Common myeloid progenitor, CD34-positive (primary cell): Measurements from ENCODE around the gene TRABD2B.

ENCODE experiments used
- CTCF ChIA-PET: fragments of 350-600 bp; sonication (Branson Sonifier 250); formaldehyde crosslinking; loops from one replicate; lab custom pipeline; 2021; ENCODE audit warnings: antibody characterized with exemption; lab: Charles Lee
- POLR2A ChIA-PET: fragments of 350-600 bp; sonication (Branson Sonifier 250); formaldehyde crosslinking; loops from one replicate; lab custom pipeline; 2021; ENCODE audit warnings: antibody characterized with exemption; lab: Charles Lee
- DNase-seq, 3 donors: peaks; one replicate each; pipeline versions ENCODE4 v3.0.0 to v3.0.0-alpha.2; 2013
- H3K27ac ChIP-seq, 2 experiments: 1 replicate in 1 of 2; 2 replicates in 1 of 2; pipeline ENCODE4 v1.7.0; 2013; ENCODE audit warnings: inconsistent platforms in 2 of 2, low read length in 2 of 2, mild to moderate bottlenecking in 2 of 2, low read depth in 1 of 2, moderate library complexity in 1 of 2; ENCODE audit not compliant: severe bottlenecking in 2 of 2, insufficient read depth in 1 of 2, poor library complexity in 1 of 2
- H3K27me3 ChIP-seq, 5 experiments: replicated peaks in 2 of 5; 1 replicate in 3 of 5; 2 replicates in 2 of 5; pipeline versions ENCODE4 v1.6.1 to v1.7.0; 2013; ENCODE audit warnings: low read length in 4 of 5, mild to moderate bottlenecking in 2 of 5, moderate library complexity in 2 of 5, inconsistent platforms in 1 of 5; ENCODE audit not compliant: insufficient read depth in 5 of 5, control insufficient read depth in 4 of 5
- H3K36me3 ChIP-seq, 4 experiments: 1 replicate in 2 of 4; 2 replicates in 2 of 4; pipeline versions ENCODE4 v1.6.1 to v1.7.0; 2013; ENCODE audit warnings: low read length in 3 of 4, control low read depth in 1 of 4, mild to moderate bottlenecking in 1 of 4; ENCODE audit not compliant: control insufficient read depth in 4 of 4, insufficient read depth in 4 of 4
- H3K4me1 ChIP-seq, 4 experiments: 1 replicate in 3 of 4; 2 replicates in 1 of 4; pipeline versions ENCODE4 v1.6.1 to v1.7.1; 2013; ENCODE audit warnings: low read length in 3 of 4, mild to moderate bottlenecking in 3 of 4, control low read depth in 1 of 4, inconsistent platforms in 1 of 4, moderate library complexity in 1 of 4; ENCODE audit not compliant: control insufficient read depth in 4 of 4, insufficient read depth in 4 of 4; ENCODE audit errors: control extremely low read depth in 1 of 4
- H3K4me3 ChIP-seq, 7 experiments: 1 replicate in 4 of 7; 2 replicates in 3 of 7; pipeline versions ENCODE4 v1.5.1 to v1.7.0; 2013; ENCODE audit warnings: mild to moderate bottlenecking in 7 of 7, low read length in 6 of 7, moderate library complexity in 6 of 7, inconsistent platforms in 2 of 7, low read depth in 2 of 7, control low read depth in 1 of 7; ENCODE audit not compliant: insufficient read depth in 4 of 7, control insufficient read depth in 1 of 7; ENCODE audit errors: extremely low read depth in 1 of 7
- H3K9me3 ChIP-seq, 5 experiments: 1 replicate in 4 of 5; 2 replicates in 1 of 5; pipeline versions ENCODE4 v1.6.1 to v1.7.1; 2013; ENCODE audit warnings: low read length in 4 of 5, mild to moderate bottlenecking in 2 of 5, inconsistent platforms in 1 of 5, low read depth in 1 of 5, moderate library complexity in 1 of 5; ENCODE audit not compliant: control insufficient read depth in 4 of 5, insufficient read depth in 2 of 5; ENCODE audit errors: control extremely low read depth in 1 of 5
- WGBS: methylation state at CpG from one replicate; pipeline ENCODE4 v1.1.5; 2013; ENCODE audit not compliant: insufficient coverage; 5-methylcytosine and 5-hydroxymethylcytosine counted together

TRABD2B gene

DNA sequence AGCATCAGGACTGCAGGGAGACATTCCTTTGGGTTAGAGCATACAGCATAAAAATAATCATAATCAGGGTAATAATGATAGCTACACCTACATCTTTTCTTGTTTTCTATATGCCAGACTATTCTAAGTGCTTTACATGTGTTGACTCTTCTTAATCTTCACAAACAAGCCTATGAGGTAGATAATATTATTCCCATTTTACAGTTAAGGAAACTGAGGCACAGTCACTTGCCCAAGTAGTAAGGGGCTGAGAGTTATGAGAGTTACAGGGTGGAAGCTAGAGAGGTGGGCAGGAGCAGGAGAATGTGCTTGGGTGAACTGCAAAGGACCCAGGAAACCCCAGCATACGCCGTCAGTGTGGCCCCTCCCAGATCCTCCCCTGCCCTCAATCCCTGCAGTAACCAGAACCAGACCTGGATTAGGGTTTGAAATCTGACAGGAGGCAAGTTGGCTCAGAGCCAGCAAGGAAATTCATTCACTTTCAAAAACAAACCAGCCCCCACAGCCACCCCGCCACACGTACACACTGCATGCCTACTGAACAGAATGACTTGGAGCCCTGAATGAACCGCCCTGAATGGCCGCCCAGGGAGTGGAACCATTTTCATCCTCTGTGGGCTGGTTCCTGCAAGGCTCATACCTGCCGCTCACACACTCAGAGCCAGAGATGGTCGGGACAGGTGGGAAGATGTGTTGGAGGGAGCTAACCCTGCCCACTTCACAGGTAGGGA lies 126.1 kb downstream of the TRABD2B start:
- WGBS, result 93% methylated on average over 8 of the region's 8 CpGs
- no peak for DNase-seq
- Histone ChIP-seq H3K27me3 (peaks cover 0 to 5% (median 0%) of the 10 kb centered on the region in 5 experiments), H3K36me3 (no peaks in the 10 kb centered on the region), H3K4me3 (no peak overlapping the region), H3K4me1 (no peaks in the 10 kb centered on the region), H3K27ac (no peak overlapping the region), H3K9me3 (no peaks in the 10 kb centered on the region)
- ChIA-PET CTCF (no interaction called here), POLR2A (no interaction called here)

DNA sequence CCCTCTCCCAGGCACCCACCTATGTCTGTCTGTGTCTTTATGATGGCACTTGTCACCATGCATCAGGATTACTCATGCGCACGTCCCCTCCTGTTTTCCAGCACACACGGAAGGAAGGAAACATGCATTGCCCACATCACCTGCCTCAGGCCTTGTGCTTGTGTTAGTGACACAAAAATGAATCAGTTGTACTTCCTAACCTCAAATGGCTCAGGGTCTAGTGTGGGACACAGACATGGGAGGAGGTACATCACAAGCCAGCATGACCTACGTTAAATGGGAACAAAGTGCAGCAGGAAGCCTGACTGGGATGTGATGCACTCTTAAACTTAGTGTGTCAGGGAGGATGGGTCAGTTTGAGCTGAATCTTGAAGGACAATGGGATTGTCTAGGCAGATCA lies 126.7 kb downstream of the TRABD2B start:
- Histone ChIP-seq H3K9me3 (no peaks in the 10 kb centered on the region), H3K27me3 (peaks cover 0 to 5% (median 0%) of the 10 kb centered on the region in 5 experiments), H3K4me3 (no peak overlapping the region), H3K4me1 (no peaks in the 10 kb centered on the region), H3K27ac (no peak overlapping the region), H3K36me3 (no peaks in the 10 kb centered on the region)
- 96% methylated on average over 4 of the region's 4 CpGs for WGBS
- CTCF ChIA-PET, result no interaction called here
- POLR2A ChIA-PET, result no interaction called here
- DNase-seq, result no peak

DNA sequence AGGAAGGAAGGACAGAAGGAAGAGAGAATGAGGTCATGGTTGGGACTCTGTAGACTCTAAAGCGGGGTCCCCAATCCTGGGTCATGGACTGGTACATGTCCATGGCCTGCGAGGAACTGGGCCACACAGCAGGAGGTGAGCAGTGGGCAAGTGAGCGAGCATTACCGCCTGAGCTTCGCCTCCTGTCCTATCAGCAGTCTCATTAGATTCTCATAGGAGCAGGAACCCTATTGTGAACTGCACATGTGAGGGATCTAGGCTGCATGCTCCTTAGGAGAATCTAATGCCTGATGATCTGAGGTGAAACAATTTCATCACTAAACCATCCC lies 128.9 kb downstream of the TRABD2B start:
- ChIA-PET CTCF (interaction anchor here (1.3 kb wide), 1 partner anchor 14 kb away, joined by 3 read pairs; no protein-coding TSS in a partner anchor), POLR2A (no interaction called here)
- Histone ChIP-seq H3K9me3 (no peaks in the 10 kb centered on the region), H3K27ac (no peak overlapping the region), H3K4me1 (no peaks in the 10 kb centered on the region), H3K36me3 (no peaks in the 10 kb centered on the region), H3K4me3 (no peak overlapping the region), H3K27me3 (peaks cover 0 to 8% (median 0%) of the 10 kb centered on the region in 5 experiments)
- DNase-seq, result no peak
- 94% methylated on average over 2 of the region's 5 CpGs for WGBS

DNA sequence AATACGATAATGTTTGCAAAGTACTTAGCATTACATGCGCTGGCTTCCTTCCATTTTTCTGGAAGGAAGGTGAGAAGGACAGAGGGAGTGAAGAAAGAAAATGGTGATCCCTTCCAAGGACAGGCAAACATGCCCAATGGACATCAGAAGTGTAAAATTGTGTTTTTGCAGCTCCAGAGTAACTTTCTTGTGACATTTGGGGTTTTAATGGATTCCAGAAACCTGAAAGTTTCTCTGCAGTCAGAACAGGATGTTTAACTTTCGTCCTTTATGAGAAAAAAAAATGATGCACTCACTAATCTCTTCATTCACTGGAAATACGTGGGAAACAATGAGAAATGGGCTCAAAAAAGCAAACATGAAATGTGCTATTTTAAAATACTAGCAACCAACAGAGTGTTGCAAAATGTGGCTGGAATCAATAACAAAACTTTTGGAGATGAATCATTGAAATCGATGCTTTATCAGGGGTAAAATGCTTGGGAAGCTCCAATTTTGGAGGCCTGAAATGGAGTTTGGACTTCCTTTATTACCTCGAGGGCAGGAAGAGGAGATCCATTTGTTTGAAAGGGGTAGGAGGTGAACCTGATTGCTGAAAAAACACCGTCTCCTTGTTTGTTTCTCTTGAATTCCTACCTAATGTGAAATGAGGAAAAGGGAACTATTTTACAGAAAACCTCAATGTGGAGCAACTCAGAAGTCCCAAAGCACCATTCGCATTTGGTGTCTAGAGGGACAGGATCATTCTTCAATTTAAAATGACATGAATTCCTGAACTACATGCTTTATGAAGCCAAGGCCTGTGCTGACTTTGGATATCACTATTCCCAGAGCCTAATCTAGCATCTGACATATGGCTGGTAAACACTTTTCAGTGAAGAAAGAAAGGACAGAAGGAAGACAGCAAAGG lies 129.5 kb downstream of the TRABD2B start:
- Histone ChIP-seq H3K4me1 (no peaks in the 10 kb centered on the region), H3K9me3 (no peaks in the 10 kb centered on the region), H3K27ac (no peak overlapping the region), H3K4me3 (no peak overlapping the region), H3K36me3 (no peaks in the 10 kb centered on the region), H3K27me3 (peaks cover 0 to 8% (median 0%) of the 10 kb centered on the region in 5 experiments)
- ChIA-PET POLR2A (no interaction called here), CTCF (interaction anchor here (1.3 kb wide), 1 partner anchor 13 kb away, joined by 3 read pairs; no protein-coding TSS in a partner anchor)
- WGBS, result 94% methylated on average over 7 of the region's 8 CpGs
- no peak for DNase-seq

DNA sequence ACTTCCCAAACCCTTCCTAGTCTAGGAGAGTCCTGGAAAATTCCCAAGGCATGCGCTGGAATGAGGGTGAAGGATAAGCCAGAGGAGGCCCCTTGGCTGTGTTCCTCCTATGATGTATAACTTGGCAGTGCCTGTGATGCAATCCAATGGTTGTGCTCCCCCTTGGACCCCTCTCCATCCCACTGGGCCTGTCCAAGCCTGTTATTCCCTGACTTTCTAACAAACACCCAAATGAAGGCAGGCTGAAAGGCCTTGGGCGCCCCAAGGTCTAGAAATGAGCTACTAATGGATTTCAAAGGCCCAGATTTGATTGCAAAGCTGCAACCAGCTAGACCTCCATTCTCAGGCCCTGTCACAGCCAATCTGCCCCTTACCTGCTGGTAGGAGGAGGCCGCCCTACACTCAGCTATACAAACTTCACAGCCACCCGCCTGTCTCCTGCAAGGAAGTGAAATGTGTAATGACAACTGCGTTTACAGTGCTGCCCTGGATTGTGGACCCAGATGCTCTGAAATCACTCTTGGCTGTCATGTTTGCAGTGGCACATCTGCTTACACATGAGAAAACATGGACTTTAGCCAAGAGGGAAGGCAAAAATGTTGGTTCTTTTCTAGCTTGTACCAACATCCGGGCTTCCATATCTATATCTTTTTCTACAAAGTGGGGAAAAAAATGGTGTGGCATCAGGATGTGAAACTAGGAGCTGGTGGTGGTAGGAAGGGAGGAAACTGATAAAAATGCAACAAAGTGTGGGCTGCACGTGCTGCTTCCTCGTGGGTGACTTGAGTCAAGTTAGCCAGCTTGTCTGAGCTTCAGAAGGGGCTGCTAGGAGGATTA lies 130.4 kb downstream of the TRABD2B start:
- DNase-seq, result no peak
- H3K4me1 ChIP-seq, result no peaks in the 10 kb centered on the region
- POLR2A ChIA-PET, result no interaction called here

DNA sequence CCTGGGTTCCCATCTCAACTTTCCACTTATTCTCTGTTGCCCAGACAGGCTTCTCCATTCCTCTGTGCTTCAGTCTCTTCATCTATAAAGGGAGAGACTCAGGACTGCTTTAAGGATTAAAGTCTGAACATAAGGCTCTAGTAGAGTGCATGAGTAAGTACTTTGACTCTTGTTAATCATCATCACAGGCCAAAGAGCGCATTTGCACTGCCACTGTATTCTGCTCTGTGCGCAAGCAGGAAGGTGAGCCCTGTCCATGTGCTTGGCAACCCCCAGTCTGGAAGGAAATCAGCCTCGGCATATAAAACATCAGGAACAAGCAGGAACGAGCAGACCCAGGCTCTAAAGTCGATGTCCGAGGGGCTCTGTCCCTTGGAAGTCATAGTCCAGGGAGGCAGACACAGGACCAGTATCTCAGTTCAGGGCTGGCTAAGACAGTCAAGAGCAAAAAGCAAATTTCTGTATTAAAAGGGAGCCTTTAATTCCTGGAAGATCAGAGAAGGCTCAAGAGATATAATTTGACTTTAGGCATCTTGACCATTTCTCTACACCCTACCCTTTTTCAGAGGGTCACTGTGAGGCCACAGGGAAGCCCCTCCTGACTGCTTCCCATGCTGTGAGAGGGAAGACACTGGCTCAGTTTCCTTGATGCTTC lies 131.2 kb downstream of the TRABD2B start:
- ChIA-PET CTCF (no interaction called here), POLR2A (no interaction called here)
- Histone ChIP-seq H3K4me3 (no peak overlapping the region), H3K36me3 (no peaks in the 10 kb centered on the region), H3K27me3 (peaks cover 0 to 8% (median 0%) of the 10 kb centered on the region in 5 experiments), H3K9me3 (peaks cover 0 to 3% (median 0%) of the 10 kb centered on the region in 5 experiments), H3K27ac (no peak overlapping the region), H3K4me1 (no peaks in the 10 kb centered on the region)
- WGBS, result 88% methylated on average over 6 of the region's 6 CpGs
- DNase-seq, result no peak

More for the DNA sequence above, 130.4 kb downstream of the TRABD2B start:
- Histone ChIP-seq H3K36me3 (no peaks in the 10 kb centered on the region), H3K4me3 (no peak overlapping the region), H3K9me3 (no peaks in the 10 kb centered on the region), H3K27ac (no peak overlapping the region), H3K27me3 (peaks cover 0 to 8% (median 0%) of the 10 kb centered on the region in 5 experiments)
- CTCF ChIA-PET, result interaction anchor here (1.3 kb wide), 1 partner anchor 12 kb away, joined by 3 read pairs; no protein-coding TSS in a partner anchor
- 91% methylated on average over 7 of the region's 8 CpGs for WGBS
